Measurements from ENCODE around the gene PNO1.

The PNO1 gene

GRCh38 chr2:68155618-68156017, 2.1 kb upstream of the PNO1 start:
- DNase-seq (ENCODE audit: low read depth, low spot score), result no peak
- in situ Hi-C loops (cut with HindIII; ENCODE audit: low sequenced_read_pairs), result no loop called here
- TF ChIP-seq CTCF (IDR thresholded peaks at IDR 0.05; ENCODE audit: low read depth, low read length), result no peak
- no peak overlapping the region for H3K4me3 ChIP-seq (ENCODE audit: low read depth, low read length)

GRCh38 chr2:68156419-68156818, 1.3 kb upstream of the PNO1 start:
- in situ Hi-C loops (cut with HindIII; ENCODE audit: low sequenced_read_pairs), result no loop called here
- no peak for DNase-seq (ENCODE audit: low read depth, low spot score)
- peak overlapping the region; percentile 99 for H3K4me3 ChIP-seq (ENCODE audit: low read depth, low read length)
- no peak for TF ChIP-seq CTCF (IDR thresholded peaks at IDR 0.05; ENCODE audit: low read depth, low read length)

- in situ Hi-C loops (cut with HindIII; ENCODE audit: low sequenced_read_pairs), result no loop called here
- DNase-seq (ENCODE audit: low read depth, low spot score), result no peak
- no peak for TF ChIP-seq CTCF (IDR thresholded peaks at IDR 0.05; ENCODE audit: low read depth, low read length)
- H3K4me3 ChIP-seq (ENCODE audit: low read depth, low read length), result peak overlapping the region; percentile 99
Measured at GRCh38 chr2:68157002-68157401, 686 bp upstream of the PNO1 start.

GRCh38 chr2:68158134-68158447, 403 bp downstream of the PNO1 start:
- H3K4me3 ChIP-seq (ENCODE audit: low read depth, low read length), result peak overlapping the region; percentile 99
- no peak for DNase-seq (ENCODE audit: low read depth, low spot score)
- TF ChIP-seq CTCF (IDR thresholded peaks at IDR 0.05; ENCODE audit: low read depth, low read length), result no peak
- in situ Hi-C loops (cut with HindIII; ENCODE audit: low sequenced_read_pairs), result no loop called here

- no peak for TF ChIP-seq CTCF (IDR thresholded peaks at IDR 0.05; ENCODE audit: low read depth, low read length)
Measured at GRCh38 chr2:68163641-68164040, 6.0 kb downstream of the PNO1 start.

GRCh38 chr2:68167186-68167585, 9.5 kb downstream of the PNO1 start:
- in situ Hi-C loops (cut with HindIII; ENCODE audit: low sequenced_read_pairs), result no loop called here
- H3K4me3 ChIP-seq (ENCODE audit: low read depth, low read length), result no peak overlapping the region
- no peak for DNase-seq (ENCODE audit: low read depth, low spot score)
- no peak for TF ChIP-seq CTCF (IDR thresholded peaks at IDR 0.05; ENCODE audit: low read depth, low read length)

More at GRCh38 chr2:68163641-68164040, 6.0 kb downstream of the PNO1 start:
- no peak overlapping the region for H3K4me3 ChIP-seq (ENCODE audit: low read depth, low read length)
- DNase-seq (ENCODE audit: low read depth, low spot score), result no peak
- in situ Hi-C loops (cut with HindIII; ENCODE audit: low sequenced_read_pairs), result no loop called here

GRCh38 chr2:68169308-68169707, 11.6 kb downstream of the PNO1 start:
- DNase-seq (ENCODE audit: low read depth, low spot score), result no peak
- H3K4me3 ChIP-seq (ENCODE audit: low read depth, low read length), result no peak overlapping the region
- TF ChIP-seq CTCF (IDR thresholded peaks at IDR 0.05; ENCODE audit: low read depth, low read length), result no peak
- in situ Hi-C loops (cut with HindIII; ENCODE audit: low sequenced_read_pairs), result no loop called here
